Lower lobe of right lung (tissue), 2 donors: ENCODE data around the gene IGFBP7. TPM values are rescaled to one million over a fixed set of nuclear protein-coding genes. Genes with fewer than 3 reads are reported as not detected.

Source experiments
- ATAC-seq, 2 donors: fragments of 200-7000 bp; cut with Tn5 transposase; one replicate each; pipeline ENCODE4 v1.9.1; 2020 to 2022; ENCODE audit warnings: mild to moderate bottlenecking in 2 of 2, moderate library complexity in 2 of 2
- DNase-seq: peaks from one replicate; pipeline ENCODE4 v3.0.0-alpha.2; 2020
- H3K27ac ChIP-seq: fragments of 200-600 bp; one replicate; pipeline ENCODE4 v1.8.0; 2022
- H3K27me3 ChIP-seq: fragments of 200-600 bp; one replicate; pipeline ENCODE4 v1.8.0; 2022; ENCODE audit warnings: low read depth
- H3K36me3 ChIP-seq: fragments of 200-600 bp; one replicate; pipeline ENCODE4 v1.8.0; 2022; ENCODE audit warnings: mild to moderate bottlenecking
- H3K4me1 ChIP-seq: fragments of 200-600 bp; one replicate; pipeline ENCODE4 v1.8.0; 2022
- H3K4me3 ChIP-seq: fragments of 200-600 bp; one replicate; pipeline ENCODE4 v1.8.0; 2022; ENCODE audit warnings: mild to moderate bottlenecking
- H3K9me3 ChIP-seq: fragments of 200-600 bp; one replicate; pipeline ENCODE4 v1.8.0; 2022
- intact Hi-C: fragments of 100-400 bp; cut with DNase I; formaldehyde crosslinking; loops from one replicate; pipeline ENCODE4 v1.11.0; 2022
- total RNA-seq: library from RNA; stranded (reverse); fragmentation: NEBNext Ultra II Directional; extraction: Animal tissue kit (Norgen Biotek cat#: 25700); gene quantifications from one replicate; pipeline ENCODE4 v1.2.1, GENCODE V29; 2021
- TF ChIP-seq, protein P1 (sequence below): fragments of 200-600 bp; IDR thresholded peaks from one replicate; pipeline ENCODE4 v1.8.0; 2022; ENCODE audit warnings: antibody characterized with exemption, mild to moderate bottlenecking
- donor health status: DM: no; HTN: yes; CAD: no; lungs with severe emphysema.

IGFBP7 gene
- total RNA-seq, 1 donor from 2014 or later = 322 TPM

- Histone ChIP-seq H3K36me3 (no peaks in the 10 kb centered on the region), H3K9me3 (no peaks in the 10 kb centered on the region), H3K27me3 (no peaks in the 10 kb centered on the region), H3K4me1 (peaks cover 31% of the 10 kb centered on the region), H3K27ac (no peak overlapping the region), H3K4me3 (no peak overlapping the region)
- ATAC-seq = no peak
- intact Hi-C loops = no loop called here
- TF ChIP-seq, protein P1, sequence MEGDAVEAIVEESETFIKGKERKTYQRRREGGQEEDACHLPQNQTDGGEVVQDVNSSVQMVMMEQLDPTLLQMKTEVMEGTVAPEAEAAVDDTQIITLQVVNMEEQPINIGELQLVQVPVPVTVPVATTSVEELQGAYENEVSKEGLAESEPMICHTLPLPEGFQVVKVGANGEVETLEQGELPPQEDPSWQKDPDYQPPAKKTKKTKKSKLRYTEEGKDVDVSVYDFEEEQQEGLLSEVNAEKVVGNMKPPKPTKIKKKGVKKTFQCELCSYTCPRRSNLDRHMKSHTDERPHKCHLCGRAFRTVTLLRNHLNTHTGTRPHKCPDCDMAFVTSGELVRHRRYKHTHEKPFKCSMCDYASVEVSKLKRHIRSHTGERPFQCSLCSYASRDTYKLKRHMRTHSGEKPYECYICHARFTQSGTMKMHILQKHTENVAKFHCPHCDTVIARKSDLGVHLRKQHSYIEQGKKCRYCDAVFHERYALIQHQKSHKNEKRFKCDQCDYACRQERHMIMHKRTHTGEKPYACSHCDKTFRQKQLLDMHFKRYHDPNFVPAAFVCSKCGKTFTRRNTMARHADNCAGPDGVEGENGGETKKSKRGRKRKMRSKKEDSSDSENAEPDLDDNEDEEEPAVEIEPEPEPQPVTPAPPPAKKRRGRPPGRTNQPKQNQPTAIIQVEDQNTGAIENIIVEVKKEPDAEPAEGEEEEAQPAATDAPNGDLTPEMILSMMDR = no peak
- DNase-seq = no peak
Observed at GRCh38 chr4:57059890-57060716, 50.1 kb downstream of the IGFBP7 start.

- intact Hi-C loops = no loop called here
- peak overlapping the region; percentile 15 for H3K27ac ChIP-seq
- H3K36me3 ChIP-seq = no peaks in the 10 kb centered on the region
- TF ChIP-seq, protein P1 = no peak
- H3K4me1 ChIP-seq = peaks cover 20% of the 10 kb centered on the region
- no peaks in the 10 kb centered on the region for H3K27me3 ChIP-seq
- H3K9me3 ChIP-seq = no peaks in the 10 kb centered on the region
- ATAC-seq = peak; percentile 22 to 36
- H3K4me3 ChIP-seq = no peak overlapping the region
- DNase-seq = no peak
Observed at GRCh38 chr4:57055886-57056285, 54.3 kb downstream of the IGFBP7 start.

DNA sequence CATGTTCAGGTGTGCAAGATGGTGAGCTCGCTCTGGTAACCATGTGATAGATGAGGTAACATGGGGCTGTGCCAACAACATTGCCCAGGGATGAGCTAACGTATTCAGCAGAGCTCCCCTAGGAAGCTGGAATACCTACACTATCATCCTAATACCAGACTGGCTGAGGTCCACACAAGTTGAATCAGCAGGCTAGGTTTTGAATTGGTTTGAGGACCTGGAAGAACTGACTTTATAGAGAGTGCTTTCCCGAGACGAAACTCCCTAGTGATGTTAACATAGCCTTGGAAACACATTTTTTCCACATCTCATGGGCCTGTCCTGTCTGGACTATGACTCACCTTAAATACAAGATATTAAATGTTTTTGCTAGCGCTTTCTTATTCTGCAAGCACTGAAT, 56.7 kb downstream of the IGFBP7 start:
- Histone ChIP-seq H3K36me3 (no peaks in the 10 kb centered on the region), H3K4me1 (peaks cover 19% of the 10 kb centered on the region), H3K4me3 (no peak overlapping the region), H3K9me3 (no peaks in the 10 kb centered on the region), H3K27me3 (no peaks in the 10 kb centered on the region), H3K27ac (no peak overlapping the region)
- TF ChIP-seq, protein P1 = no peak
- intact Hi-C loops = no loop called here
- ATAC-seq (no peak), DNase-seq (no peak)

- intact Hi-C loops = no loop called here
- H3K36me3 ChIP-seq = no peaks in the 10 kb centered on the region
- no peaks in the 10 kb centered on the region for H3K27me3 ChIP-seq
- H3K4me1 ChIP-seq = peaks cover 19% of the 10 kb centered on the region
- DNase-seq = no peak
- H3K9me3 ChIP-seq = no peaks in the 10 kb centered on the region
- H3K4me3 ChIP-seq = no peak overlapping the region
- TF ChIP-seq, protein P1 = no peak
- ATAC-seq = no peak
- no peak overlapping the region for H3K27ac ChIP-seq
Observed at GRCh38 chr4:57051524-57051923, 58.7 kb downstream of the IGFBP7 start.

- H3K27ac ChIP-seq = no peak overlapping the region
- ATAC-seq (peak in 1 of 2 donors; percentile 48), DNase-seq (no peak)
- H3K4me1 ChIP-seq = peaks cover 19% of the 10 kb centered on the region
- no peaks in the 10 kb centered on the region for H3K9me3 ChIP-seq
- H3K27me3 ChIP-seq = no peaks in the 10 kb centered on the region
- H3K4me3 ChIP-seq = no peak overlapping the region
- TF ChIP-seq, protein P1 = no peak
- intact Hi-C loops = no loop called here
- H3K36me3 ChIP-seq = no peaks in the 10 kb centered on the region
Observed at GRCh38 chr4:57051095-57051494, 59.1 kb downstream of the IGFBP7 start.
